DND-41 (cell line): ENCODE measurements around the gene KCMF1.

ENCODE experiments used
- CTCF ChIP-seq: IDR thresholded peaks from 2 replicates; pipeline ENCODE4 v1.5.1; 2012; ENCODE audit warnings: borderline replicate concordance, low read length, moderate library complexity, mild to moderate bottlenecking; ENCODE audit not compliant: poor library complexity, severe bottlenecking; ENCODE audit errors: extremely low read depth
- EZH2 ChIP-seq: IDR thresholded peaks from 3 replicates; pipeline ENCODE4 v1.6.1; 2012; ENCODE audit warnings: borderline replicate concordance, low read depth, mild to moderate bottlenecking, moderate library complexity, low read length, inconsistent platforms; ENCODE audit not compliant: severe bottlenecking

GRCh38 chr2:85083092-85083491, 112.1 kb downstream of the KCMF1 start:
- TF ChIP-seq CTCF (no peak), EZH2 (no peak)
